GM23248 (cell line): ENCODE data around the gene CCS.

Source experiments
- EZH2 ChIP-seq: fragments of 200-600 bp; sonication (generic); IDR thresholded peaks from 2 replicates; pipeline ENCODE4 v1.6.1; 2018; ENCODE audit warnings: antibody characterized with exemption, mild to moderate bottlenecking; ENCODE audit not compliant: insufficient read depth, poor library complexity, severe bottlenecking
- EZH2phosphoT487 ChIP-seq: fragments of 200-600 bp; sonication (generic); IDR thresholded peaks from 2 replicates; pipeline ENCODE4 v1.6.1; 2018; ENCODE audit warnings: antibody characterized with exemption, moderate library complexity, mild to moderate bottlenecking, low read depth; ENCODE audit not compliant: insufficient read depth

DNA sequence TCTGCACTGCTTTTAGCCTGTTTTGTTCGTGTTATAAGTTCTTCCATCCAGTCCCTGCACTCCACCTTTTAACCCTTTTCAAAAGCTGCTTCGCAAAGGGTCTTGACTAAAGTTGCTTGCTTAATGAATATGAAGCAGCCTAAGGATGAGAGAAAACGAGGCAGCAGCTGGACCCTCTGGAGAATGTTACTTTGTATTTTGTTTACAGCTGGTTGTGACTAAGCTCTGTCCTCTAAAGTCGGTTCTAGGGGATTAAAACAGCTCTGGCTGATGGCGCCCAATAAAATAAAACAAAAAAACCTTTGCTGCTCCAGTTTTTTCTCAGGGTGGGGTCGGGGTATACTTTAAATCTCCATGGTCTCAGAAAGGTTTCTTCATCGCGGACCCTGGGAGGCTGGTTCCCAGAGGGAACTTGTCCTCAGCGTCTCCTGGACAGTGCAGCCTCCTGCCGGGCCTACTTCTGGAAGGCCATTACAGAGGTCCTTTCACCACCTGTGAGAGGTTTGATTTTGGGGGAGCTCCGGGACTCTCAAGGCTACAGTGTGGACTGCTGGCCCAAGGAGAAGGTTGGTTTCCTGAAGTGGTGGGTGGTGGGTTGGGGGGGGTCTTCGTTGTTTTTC, 44.7 kb downstream of the CCS start:
- no peak for TF ChIP-seq EZH2
- no peak for TF ChIP-seq EZH2phosphoT487
